BJ (cell line): Measurements from ENCODE around the gene SENP1. TPM values are rescaled to one million over a fixed set of nuclear protein-coding genes. Genes with fewer than 3 reads are reported as not detected.

Experiments
- CTCF ChIA-PET: fragments of 350-600 bp; formaldehyde crosslinking; extraction: SDS; loops from one replicate; lab custom pipeline; 2021; ENCODE audit warnings: antibody characterized with exemption, inconsistent platforms; lab: Yijun Ruan, JAX
- POLR2A ChIA-PET: fragments of 300-600 bp; sonication (Branson Sonifier 250); formaldehyde crosslinking; extraction: SDS; loops from one replicate; lab custom pipeline; 2021; ENCODE audit warnings: antibody characterized with exemption; lab: Charles Lee
- DNase-seq: peaks from one replicate; pipeline ENCODE4 v3.0.0-alpha.2; 2011; ENCODE audit warnings: low read depth
- H3K27me3 ChIP-seq: 2 replicates; pipeline ENCODE4 v1.6.0; 2011; ENCODE audit warnings: low read length; ENCODE audit not compliant: control insufficient read depth, insufficient read depth
- H3K36me3 ChIP-seq: 2 replicates; pipeline ENCODE4 v1.5.1; 2011; ENCODE audit warnings: low read length; ENCODE audit not compliant: control insufficient read depth, insufficient read depth
- H3K4me3 ChIP-seq: 2 replicates; pipeline ENCODE4 v1.5.1; 2011; ENCODE audit warnings: low read depth, mild to moderate bottlenecking, control low read depth, low read length
- polyA plus RNA-seq: library from polyadenylated mRNA; depleted of rRNA; stranded (reverse); fragments of >200 nt; gene quantifications from 2 replicates; pipeline ENCODE4 v1.2.3, GENCODE V29; 2011
- TF ChIP-seq, protein P1 (sequence below): IDR thresholded peaks from 2 replicates; pipeline ENCODE4 v1.5.1; 2011; ENCODE audit warnings: low read depth, mild to moderate bottlenecking, control low read depth, inconsistent platforms, low read length, moderate library complexity; ENCODE audit not compliant: insufficient read depth

Gene SENP1
- polyA plus RNA-seq, 1 experiment = 10.3 TPM

DNA sequence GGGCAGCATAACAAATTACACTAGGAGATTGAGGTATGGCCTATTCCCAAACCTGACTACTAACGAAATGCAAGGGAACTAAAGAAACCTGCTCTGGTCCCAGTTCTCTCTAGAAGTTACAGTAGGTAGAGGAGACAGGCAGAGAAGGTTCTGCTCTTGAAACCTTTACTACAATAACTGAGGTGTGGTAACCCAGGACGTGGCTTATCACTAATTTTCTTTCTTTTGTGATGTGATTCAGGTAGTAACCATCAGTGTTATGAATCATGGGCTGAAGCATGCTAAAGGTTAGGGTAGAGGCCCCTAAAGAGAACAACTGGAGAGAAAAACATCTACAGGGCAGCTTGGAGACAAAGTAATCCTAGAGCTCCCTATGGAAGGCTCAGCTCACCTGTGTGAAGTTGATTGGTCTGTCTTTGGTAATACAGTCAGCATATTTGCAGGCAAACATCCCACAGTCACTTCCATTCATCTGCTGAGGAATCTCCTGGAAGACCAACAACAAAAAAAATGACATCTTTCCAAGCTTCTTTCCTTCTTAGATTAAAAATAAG is 59.8 kb downstream of the SENP1 start:
- peaks cover 4% of the 10 kb centered on the region for H3K36me3 ChIP-seq
- H3K27me3 ChIP-seq = no peaks in the 10 kb centered on the region
- ChIA-PET POLR2A (no interaction called here), CTCF (no interaction called here)
- H3K4me3 ChIP-seq = no peak overlapping the region
- TF ChIP-seq, protein P1, sequence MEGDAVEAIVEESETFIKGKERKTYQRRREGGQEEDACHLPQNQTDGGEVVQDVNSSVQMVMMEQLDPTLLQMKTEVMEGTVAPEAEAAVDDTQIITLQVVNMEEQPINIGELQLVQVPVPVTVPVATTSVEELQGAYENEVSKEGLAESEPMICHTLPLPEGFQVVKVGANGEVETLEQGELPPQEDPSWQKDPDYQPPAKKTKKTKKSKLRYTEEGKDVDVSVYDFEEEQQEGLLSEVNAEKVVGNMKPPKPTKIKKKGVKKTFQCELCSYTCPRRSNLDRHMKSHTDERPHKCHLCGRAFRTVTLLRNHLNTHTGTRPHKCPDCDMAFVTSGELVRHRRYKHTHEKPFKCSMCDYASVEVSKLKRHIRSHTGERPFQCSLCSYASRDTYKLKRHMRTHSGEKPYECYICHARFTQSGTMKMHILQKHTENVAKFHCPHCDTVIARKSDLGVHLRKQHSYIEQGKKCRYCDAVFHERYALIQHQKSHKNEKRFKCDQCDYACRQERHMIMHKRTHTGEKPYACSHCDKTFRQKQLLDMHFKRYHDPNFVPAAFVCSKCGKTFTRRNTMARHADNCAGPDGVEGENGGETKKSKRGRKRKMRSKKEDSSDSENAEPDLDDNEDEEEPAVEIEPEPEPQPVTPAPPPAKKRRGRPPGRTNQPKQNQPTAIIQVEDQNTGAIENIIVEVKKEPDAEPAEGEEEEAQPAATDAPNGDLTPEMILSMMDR = no peak
- no peak for DNase-seq

DNA sequence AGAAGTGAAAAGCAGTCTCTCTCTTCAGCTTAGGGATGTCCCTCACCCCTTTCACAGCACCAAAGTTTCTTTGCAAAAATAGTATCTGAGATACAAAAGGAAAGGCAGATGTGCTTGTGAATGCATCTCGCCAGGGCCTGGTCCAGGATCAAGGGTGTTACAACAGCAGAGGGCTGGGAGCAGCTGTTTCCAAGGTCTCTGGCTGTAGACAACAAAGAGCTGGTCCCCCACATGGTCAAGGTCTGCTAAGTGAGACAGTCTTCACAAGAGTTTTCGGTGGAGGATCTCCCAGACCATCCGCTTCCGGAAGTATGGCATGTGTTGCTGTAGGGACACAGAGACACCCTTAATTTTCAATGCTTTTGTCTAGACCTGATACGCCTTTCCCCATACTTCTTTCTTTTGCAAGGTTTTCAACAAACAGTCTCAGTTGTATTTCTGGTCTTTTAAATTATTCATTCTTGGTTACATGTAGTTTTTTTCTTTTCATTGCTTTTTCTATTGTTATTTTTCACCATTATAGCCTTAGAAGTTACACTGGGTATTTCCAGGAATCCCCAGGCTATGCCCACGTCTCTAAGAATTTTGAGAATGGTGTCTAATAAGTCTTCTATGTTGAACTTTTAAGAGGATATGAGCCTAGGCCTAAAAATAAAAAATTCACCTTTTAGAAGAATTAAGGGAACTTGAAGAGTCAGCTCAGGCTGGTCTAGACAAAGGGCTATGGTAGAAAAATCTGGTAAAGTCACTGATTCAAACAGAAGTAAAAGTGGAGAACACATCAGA is 60.6 kb downstream of the SENP1 start:
- no peaks in the 10 kb centered on the region for H3K27me3 ChIP-seq
- no peak overlapping the region for H3K4me3 ChIP-seq
- H3K36me3 ChIP-seq = peaks cover 4% of the 10 kb centered on the region
- TF ChIP-seq, protein P1 = no peak
- ChIA-PET POLR2A (no interaction called here), CTCF (no interaction called here)
- no peak for DNase-seq

DNA sequence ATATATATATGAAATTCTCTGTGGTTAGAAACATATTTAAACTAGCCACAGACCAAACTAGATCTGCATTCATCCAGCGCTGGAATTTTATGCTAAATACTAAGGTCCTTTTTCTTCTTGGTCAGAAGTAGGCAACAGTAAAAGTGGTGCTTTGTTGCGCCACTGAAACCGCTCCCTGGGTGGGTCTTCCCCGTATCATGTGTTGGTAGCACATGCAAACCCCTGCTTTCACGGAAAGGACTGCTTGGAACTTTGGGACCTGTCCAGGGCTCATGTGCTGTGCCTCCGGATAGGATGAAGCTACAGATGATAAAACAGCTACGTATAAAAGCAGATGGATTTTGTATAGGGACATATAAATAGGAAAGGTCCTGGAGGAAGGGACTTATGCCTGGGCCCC is 61.5 kb downstream of the SENP1 start:
- TF ChIP-seq, protein P1 = no peak
- DNase-seq = no peak
- ChIA-PET POLR2A (no interaction called here), CTCF (no interaction called here)
- Histone ChIP-seq H3K27me3 (no peaks in the 10 kb centered on the region), H3K4me3 (no peak overlapping the region), H3K36me3 (peaks cover 3% of the 10 kb centered on the region)

DNA sequence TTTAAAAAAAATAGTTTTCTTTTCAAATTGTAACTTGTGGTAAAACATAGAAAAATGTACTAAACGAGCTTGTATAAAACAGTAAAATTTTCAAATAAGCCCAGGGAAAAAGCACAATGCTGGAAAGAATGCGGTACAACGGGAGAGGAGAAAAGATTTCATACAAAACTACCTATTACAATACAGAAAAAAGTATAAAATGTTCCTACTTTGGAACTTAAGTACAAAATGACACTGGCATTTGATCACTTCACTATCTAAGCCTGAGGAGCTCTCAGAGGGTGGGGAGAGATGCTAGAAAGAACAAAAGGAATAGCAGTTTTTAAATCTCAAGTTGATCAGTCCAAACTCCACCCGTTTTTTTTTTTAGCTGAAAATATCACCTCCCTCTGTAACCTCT is 62.1 kb downstream of the SENP1 start:
- peaks cover 3% of the 10 kb centered on the region for H3K36me3 ChIP-seq
- ChIA-PET CTCF (interaction anchor here (1.6 kb wide), 1 partner anchor 9 kb away, joined by 4 read pairs; no protein-coding TSS in a partner anchor), POLR2A (no interaction called here)
- no peak overlapping the region for H3K4me3 ChIP-seq
- no peak for DNase-seq
- no peaks in the 10 kb centered on the region for H3K27me3 ChIP-seq
- TF ChIP-seq, protein P1 = no peak

DNA sequence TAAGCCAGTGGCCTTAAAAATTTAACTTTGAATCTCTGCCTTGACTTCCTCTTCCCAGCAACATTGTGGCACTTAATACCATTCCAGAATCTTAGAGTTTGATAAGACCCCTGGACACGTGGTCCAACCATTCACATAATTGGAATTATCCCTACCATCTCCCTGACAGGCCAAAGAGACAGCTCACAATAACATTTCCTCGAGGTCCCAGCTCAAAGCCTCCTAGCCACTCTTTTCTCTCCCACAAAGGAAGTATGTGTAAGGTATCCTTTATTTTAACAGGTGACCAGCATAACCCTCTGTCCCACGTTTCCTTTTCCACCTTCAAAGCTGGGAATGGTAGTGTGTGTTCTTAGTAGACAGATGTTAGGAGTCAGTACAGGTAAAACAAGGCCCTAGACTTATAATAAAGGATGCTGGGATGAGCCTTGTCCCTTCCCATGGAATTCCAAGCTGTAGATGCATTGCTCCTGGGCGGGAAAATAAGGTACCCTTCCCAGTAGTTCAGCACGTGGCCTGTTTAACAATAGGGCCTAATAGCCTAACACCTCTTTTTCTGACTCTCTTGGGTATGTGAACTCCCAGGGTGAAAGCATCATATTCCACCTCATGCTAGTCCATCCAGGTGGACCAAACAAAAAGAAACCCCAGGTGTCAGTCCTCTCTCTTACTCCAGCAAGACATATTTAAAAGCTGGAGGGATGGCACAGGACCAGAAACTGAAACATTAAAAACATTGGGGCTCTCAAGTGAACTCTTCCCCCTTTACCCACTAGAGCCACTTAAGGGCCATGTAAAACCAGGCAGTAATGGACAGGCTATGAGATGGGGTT is 64.1 kb downstream of the SENP1 start:
- POLR2A ChIA-PET = no interaction called here
- no peaks in the 10 kb centered on the region for H3K27me3 ChIP-seq
- no peak for DNase-seq
- TF ChIP-seq, protein P1 = no peak
- no peak overlapping the region for H3K4me3 ChIP-seq
- peaks cover 3% of the 10 kb centered on the region for H3K36me3 ChIP-seq
- CTCF ChIA-PET = interaction anchor here (0.7 to 1.7 kb wide), 2 partner anchors 10 to 473 kb away, joined by 4 to 5 read pairs; no protein-coding TSS in a partner anchor
